Activated CD4-positive, alpha-beta T cell treated with anti-CD3 and anti-CD28 coated beads for 4 hours (primary cell): Measurements from ENCODE around the gene IFFO2.
A peak's percentile ranks its signal among the peaks of the same experiment; 100 is the strongest.

Experiments used
- DNase-seq, 2 donors: peaks; one replicate each; pipeline ENCODE4 v3.0.0-alpha.2; 2020

IFFO2 gene

DNA sequence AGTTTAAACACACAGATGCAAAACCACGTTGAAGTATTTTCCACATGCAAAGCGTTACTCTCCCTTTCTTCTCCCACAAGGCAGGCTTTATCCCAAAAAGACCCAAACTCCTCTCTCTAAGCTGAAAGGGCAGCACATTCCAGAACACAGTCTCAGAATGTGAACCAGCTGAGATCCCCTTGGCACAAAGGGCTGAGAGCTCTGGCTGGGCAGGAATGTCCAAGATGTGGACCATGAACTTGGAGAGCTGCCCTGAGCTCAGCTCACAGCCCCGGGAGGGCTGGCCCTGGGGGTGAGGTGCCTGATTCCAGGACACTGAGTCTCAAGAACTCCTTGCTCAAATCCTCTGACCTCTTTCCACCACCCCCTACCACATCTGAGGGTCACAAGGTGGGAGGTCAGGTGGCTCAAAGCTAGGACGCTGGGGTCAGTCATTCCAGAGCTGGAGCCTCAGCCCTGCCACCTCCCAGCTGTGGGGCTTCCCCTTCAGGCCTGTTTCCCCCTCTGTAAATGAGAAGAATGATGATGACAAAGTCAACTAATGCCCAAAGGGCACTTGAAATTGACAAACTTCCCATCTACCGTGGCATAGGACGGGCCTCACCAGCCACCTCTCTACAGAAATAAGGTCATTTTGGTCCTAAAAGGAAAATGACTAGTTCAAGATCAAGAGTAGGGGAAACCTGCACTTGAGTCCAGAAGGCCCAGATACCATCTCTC lies 65.6 kb downstream of the IFFO2 start:
- DNase-seq, result no peak

DNA sequence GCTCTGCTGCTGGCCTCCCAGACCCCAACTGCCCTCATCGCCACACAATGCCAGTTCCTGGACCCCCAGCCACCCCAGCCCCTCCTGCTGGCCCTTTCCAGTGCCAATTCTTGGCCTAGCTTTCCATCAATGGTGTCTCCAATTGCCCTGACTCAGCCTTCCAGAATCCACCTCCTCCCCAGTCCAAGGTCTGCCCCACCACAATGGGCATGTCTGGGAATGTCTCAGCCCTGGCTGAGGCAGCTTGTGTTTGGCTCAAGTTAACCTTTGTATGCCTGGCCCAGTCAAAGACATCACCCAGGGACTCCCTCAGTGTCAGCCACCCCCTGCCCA lies 70.5 kb downstream of the IFFO2 start:
- no peak for DNase-seq

DNA sequence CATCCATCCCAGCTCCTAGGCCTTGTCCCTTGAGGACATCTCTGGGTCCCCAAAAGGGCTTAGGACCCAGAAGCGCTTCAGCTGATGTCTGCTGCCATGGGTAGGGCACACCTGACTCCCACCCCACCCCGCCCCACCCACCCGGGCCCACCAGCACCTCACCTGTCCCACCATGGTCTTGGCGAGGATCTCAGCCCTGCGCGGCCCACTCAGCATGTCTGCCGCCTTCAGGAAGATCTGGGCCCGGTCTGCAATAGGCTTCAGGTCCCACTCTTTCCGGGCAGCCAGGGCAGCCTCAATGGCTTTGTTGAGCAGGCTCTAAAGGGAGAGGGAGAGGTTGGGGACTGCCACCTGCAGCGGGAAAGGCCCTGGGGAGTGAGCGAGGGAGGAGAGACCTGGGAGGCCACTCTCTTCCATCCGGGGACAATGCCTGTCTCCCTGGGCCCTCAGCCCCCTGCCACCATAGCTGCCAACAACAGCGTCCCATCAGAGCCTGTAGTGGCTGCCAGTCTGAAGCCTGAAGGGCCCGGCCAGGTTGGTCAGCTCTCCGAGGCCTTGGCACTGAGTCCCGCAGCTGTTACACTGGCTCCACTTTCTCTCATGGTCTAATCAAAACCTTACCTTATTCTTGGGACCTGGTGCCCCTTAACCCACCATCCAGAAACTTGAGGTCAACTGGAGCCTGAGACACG lies 71.0 kb downstream of the IFFO2 start:
- DNase-seq, result no peak

DNA sequence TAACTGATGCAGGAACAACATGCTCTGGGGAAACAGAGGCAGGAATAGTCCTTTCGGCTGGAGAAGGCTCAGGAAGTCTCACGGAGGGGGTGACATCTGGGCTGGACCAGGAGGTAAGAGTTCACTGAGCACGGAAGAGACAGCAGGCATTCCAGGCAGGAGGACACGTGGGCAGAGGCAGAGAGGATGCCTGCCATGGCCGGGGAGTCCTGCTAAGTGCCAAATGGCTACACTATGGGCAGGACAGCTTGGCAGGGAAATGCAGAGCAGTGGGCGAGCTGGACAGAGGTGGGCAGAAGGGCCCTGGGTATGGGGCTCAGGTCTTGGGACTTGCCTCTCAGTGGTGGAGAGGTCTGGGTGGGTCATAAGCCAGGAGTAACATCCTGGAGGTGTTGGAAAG lies 71.7 kb downstream of the IFFO2 start:
- no peak for DNase-seq

DNA sequence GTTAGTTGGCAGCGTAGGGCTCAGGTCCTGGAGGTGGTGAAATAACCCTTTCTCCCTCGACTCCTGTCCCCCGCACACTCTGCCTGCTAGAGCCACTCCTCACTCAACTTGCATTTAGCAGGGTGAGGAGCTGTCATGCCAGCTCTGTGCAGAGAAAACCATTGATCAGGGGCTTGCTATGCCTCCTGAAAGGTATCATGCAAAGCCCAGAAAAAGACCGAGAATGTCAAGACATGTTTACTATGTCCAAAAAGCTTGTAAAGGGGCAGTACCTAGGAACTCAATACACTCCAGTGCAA lies 72.1 kb downstream of the IFFO2 start:
- DNase-seq, result no peak

DNA sequence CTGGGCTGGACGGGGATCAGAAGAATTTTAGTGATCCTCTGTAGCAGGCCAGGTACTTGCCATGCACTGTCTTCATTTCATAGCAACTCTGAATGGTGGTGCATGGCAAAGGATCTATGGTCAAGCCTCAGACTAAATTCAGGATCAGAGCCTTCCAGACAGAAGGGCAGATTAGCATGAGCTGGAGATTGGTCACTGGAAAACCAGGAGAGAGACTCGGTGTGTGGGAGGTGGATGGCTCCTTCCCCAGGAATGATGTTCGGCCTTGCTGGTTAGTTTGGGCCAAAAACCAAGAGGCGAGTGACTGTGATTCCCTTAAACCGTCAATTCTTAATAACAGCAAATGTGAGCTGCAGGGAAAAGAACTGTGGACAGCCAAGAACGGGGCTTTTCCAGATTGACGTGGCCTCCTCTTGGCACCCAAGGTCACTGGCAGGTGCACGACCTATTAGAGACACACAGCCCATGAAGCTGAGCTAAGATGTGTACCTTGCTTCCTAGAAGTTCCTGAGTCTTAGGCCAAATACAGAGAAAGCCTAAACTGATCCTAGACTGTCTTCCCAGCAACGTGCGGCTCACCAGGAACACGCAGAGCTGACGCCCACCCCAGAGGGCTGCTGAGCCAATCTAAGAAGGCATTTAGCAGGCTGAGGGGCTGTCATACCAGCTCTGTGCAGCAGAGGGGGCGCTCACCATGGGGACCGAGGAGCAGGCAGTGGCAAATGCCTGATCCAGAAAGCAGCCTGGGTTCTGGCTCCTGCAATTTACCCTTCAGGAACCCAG lies 72.6 kb downstream of the IFFO2 start:
- DNase-seq, result peak; percentile 58 to 76

DNA sequence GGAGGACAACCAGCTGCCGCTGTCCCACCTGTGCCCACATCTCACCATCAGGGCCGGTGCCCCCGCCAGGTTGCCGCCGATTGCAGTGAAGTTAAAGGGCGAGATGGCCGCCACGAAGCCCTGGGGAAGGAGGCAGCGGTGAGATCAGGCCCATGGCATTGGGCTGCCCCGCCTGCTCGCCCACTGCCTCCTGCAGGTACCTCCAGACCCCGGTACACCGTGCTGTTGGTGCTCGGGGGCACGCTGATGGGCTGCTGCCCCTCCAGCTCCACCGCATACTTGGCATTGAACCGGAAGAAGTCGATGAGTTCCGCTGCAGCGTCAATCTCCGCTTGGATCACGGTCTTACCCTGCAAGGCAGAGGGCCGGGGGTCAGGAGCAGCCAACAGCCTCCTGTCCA lies 73.4 kb downstream of the IFFO2 start:
- DNase-seq, result no peak

DNA sequence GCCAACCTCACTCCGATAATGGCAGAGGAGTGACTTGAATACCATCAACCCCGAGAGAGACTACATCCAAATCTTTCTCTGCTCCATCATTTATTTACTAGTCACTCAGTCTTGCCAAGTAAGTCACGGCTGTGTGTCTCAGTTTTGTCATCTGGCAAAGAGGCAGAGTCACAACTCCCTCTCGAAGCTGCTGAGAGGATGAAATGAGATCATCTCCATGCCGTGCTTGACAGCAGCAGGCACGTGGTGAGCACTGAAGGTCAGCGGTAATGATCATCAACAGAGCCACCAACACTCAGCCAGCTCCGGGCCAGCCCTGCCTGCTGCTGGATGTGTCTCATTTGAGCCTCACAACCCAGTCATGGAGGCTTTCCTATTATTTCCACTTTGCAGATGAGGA lies 74.0 kb downstream of the IFFO2 start:
- no peak for DNase-seq

DNA sequence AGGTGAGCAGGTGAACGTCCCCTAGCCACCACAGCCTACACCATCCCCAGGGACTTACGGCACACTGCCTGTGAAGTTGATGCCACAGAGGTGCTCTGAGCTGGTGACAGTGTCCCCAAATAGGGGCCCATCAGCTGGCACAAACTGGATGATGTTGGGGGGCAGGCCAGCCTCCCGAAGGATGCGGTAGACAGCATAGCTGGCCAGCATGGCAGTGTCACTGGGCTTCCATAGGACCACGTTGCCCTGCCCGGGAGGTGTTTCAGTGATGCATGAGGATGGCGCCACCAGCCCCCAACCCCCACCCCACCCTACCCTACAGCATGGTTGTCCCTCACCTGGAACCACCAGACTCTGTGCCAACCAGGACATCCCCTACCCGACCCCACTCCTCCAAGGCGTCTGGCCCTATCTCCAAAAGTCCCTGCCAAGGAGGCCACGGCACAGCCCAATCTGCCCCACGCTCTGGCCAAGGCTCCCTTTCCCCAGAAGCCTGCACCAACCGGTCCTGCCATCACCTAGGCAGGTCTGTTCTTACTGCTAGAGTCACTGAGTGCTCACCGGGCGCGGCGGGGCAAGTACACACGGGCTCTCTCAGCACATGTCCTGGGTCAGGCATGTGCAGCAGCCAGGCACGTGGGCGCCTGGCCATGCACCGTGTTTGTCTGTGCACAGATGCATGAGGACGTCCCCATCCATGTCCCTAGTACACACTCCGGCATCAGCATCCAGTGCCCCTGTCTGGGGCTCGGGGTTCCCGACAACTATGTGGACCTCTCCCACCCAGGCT lies 74.6 kb downstream of the IFFO2 start:
- DNase-seq, result no peak

DNA sequence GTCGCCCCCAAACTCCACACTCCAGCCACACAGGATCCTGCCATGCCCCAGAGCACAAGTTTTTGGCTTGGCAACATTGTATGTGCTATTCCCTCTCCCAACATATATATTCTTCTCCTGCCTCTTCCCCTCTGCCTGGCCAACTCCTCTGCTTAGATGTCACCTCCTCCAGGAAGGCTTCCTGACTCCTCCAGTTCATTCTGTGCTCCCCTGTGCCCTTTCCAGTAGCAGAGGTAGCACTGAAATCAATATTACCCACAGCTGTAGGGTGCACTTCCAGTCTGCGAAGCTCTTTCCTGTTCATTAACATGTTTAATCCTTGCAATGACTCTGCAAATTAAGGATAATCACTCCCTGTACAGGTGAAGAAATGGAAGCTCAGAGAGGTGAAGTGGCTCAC lies 75.3 kb downstream of the IFFO2 start:
- no peak for DNase-seq

DNA sequence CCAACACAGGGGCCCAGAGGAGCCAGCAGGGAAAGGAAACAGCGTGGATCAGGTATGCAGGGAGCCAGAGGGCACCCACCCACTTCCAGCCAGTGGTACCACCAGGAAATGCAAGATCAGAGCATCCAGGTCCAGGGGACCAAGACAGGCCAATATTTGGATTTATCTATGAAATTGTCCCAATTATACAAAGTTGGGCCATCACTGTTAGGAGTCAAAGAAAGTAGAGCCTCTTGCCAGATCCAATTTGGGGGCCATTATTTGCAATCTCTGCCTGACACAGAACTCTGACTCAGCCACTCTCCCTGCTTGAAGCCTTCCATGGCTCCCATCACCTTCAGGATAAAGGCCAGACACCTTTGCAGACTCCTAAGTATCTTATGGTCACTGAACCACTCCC lies 75.9 kb downstream of the IFFO2 start:
- no peak for DNase-seq

DNA sequence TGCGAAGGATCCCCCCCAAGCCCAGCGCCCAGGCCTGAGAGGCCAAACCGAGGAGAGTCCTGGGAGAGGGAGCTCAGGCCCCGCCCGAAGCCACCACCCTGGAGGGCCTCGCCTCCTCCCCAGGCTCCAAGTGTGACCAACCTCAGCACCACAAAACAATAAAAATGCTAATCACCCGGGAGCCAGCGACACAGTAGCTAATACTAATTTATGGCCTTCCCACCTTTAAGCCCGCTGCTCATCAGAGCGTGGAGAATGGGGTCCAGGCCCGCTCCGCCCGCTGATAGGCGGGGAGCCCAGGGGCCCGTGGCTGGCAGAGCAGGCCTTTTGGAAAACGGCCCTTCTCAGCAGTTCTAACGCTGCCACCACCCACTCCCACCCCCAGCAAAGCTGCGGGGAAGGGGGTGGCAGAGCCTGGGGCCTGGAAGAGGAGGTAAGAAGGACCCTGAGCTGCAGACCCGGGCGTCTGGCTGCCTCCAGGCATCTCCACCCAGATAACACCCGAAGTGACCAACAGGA lies 76.6 kb downstream of the IFFO2 start:
- no peak for DNase-seq

DNA sequence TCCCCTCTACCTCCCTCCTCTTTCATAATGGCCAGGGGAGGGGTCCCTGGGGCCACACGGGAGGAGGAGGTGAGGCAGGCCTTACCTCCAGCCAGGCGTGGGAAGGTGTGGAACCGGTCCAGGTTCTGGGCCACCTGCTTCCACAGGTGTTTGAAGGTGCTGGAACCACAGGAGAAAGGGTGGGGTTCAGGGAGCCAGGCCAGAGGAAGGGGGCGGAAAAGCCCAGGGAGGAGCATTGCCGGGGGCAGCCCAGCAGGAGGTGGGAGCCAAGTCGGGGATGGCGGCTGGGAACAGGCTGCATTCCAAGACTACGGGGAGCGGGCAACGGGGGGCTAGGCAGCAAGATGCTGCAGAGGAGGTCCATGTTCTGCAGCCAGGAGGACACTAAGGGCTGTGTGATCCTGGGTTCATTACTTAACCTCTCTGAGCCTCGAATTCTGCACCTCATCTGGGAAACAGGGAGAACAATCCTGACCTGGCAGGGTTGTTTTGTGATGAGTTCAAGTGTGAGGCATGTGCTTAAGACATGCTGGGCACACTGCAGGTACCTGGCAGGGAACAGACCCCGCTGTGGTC lies 77.2 kb downstream of the IFFO2 start:
- no peak for DNase-seq

DNA sequence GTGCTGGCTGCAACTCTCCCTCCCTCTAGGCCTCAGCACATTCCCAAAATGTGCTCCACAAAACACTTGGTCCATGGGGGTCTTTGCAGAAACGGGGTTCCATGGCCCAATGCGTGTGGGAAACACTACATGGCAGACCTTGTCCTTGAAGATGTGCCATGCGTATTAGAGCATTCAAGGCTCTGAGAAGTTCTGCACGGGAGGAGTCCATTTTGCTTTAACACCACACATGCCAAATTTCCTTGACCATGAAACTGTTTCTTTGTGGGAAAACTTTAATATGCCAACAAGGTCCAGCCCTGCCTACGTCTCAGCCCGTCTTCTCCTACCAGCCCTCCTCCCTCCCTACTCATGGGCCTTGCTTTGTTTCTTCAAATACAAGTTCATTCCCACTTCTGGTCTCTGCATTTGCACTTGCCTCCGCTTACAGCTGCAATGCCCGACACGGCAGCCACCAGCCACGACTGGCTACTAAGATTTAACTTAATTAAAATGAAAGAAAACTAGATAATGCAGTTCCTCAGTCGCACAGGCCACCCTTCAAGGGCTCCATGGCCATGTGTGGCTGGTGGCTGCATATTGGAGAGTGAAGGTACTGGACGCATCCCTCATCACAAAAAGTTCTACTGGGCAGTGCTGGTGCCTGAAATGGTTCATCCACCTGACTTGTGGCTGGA lies 77.8 kb downstream of the IFFO2 start:
- DNase-seq, result no peak

DNA sequence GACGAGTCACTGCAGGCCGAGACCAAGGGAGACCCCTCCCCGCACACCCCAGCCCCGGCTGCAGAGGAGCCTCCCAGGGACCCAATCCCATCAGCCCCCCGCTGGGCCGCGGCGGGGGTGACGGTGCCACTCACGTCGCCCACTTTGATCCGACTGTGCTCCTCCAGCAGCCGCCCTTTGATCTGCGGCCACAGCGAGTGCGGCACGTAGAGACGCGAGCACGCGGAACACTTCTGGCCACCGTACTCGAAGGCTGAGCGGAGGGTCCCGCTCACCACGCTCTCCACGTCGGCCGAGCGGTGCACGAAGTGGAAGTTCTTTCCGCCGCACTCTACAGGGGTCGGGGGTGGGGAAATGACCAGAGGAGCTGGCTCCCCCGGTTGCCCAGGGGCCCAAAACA lies 79.2 kb downstream of the IFFO2 start:
- DNase-seq, result no peak

DNA sequence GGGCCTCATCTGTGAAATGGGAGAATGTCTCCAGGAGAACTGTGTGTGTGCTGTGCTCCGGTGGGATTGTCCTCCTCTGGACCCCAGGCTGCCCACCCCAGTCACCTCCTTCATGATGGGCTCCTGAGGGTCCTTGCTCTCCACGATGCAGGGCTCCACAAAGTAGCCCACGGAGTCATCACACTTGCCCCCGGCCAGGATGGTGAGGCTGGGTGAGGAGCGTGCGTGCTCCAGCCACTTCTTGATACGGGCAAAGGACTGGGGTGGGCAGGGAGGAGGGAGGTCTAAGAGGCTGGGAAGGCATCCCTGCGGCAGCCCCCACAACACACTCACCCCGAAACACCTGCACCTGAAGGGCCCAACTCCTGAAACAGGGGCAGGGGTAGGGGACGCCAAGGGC lies 80.3 kb downstream of the IFFO2 start:
- DNase-seq, result no peak

DNA sequence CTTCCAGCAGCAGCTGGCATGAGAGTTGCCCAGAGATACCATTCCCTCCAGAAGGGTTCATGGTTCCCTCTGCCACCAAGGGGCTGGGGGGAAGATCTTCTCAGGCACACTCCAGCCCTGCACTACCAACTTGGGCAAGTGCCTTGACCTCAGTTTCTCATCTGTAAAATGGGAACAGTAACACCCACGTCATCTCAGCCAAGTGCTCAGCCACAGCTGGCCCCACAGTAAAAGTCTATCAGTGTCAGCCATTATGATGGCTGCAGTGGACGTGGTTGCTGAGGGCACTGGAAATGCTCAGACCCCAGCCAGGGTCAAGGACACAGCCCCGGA lies 80.7 kb downstream of the IFFO2 start:
- DNase-seq, result no peak

DNA sequence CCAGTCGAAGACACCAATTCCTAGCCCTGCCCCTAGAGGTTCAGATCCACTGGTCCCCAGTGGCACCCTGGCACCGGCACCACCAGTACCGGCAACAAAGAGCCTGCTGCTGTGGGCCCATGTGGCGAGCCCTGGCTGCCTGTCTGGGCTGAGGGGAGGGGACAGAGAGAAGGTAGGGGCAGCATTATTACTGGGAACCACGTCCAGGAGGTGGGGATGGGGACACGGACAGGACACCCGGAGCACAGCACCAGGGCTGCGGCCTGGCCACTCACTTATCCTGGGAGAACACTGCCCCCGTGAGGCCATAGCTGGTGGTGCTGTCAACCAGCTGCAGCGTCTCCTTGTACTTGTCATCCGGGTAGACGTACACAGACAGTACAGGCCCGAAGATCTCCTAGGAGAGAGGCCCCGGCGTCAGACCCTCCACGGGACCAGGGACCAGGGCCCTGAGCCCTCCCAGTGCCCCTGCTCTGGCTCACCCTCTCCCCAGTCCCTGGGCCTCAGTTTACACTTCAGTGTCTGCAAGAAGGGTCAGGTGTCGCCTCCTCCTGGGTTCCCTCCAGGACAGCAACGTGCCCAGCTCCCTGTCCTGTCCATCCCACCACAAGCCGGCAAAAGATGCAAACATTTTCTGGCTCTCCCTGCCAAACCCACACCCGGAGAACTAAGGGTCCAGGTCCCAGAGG lies 81.2 kb downstream of the IFFO2 start:
- peak; percentile 38 to 67 for DNase-seq

DNA sequence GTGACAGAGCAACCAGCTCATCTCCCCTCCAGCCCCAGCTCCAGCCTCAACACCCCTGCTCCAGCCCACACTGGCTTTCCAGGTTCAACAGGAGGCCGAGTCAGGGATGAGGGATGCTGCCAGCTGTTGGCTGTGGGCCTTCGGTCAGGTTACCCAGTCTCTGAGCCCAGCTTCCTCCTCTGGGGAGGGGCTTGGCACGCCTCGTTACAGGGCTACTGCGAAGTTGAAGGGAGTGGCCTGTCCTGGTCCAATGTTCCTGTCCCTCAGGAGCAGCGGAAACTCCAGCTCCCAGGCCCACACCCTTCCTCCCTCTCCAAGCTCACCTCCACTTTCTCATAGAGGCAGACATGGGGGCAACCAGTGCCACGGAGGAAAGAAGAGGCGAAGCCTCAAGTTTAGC lies 81.9 kb downstream of the IFFO2 start:
- no peak for DNase-seq

DNA sequence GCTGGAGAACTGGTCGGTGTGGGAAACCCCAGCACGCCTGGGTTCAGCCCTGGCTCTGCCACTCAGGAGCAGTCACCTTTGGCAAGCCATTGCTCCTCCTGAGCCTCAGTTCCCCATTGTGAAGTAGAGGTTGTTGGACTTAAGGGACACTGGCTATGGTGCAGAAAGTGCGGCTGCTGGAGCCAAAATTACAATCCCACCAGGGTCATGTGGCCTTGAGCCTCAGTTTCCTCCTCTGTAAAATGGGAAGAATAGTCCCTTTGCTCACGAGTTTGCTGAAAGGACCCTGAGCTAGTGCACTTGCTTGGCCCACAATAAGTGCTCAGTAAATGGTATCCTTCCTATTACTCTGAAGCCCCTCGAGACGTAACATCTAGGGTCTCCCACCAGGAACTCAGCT lies 82.4 kb downstream of the IFFO2 start:
- DNase-seq, result no peak

DNA sequence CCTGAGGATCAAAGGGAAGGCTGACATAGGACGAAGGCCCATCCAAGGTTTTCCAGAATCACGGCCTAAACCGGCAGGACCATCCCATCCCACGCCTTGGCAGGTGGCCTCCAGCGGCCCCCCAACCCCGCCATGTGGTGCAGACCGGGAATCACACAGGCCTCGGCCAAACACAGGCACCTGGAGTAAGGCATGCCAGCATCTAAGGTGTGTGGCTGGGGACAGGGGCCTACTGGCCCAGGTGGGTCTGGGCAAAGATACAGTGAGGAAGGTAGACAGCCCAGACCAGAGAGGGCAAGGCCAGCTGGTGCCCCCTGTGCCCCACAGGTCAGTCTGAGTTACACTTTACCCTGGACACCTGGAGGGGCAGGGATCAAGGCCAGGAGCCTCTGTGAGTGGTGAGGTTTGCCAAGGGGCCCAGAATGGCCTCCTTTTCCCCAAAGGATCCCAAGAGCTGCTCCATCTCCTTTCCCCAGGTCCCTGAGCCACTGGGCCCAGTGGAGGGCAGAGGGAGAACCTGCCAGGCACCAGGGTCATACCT lies 84.3 kb downstream of the IFFO2 start:
- DNase-seq, result no peak
